ENCODE data around the gene GRAMD2B.

DNA sequence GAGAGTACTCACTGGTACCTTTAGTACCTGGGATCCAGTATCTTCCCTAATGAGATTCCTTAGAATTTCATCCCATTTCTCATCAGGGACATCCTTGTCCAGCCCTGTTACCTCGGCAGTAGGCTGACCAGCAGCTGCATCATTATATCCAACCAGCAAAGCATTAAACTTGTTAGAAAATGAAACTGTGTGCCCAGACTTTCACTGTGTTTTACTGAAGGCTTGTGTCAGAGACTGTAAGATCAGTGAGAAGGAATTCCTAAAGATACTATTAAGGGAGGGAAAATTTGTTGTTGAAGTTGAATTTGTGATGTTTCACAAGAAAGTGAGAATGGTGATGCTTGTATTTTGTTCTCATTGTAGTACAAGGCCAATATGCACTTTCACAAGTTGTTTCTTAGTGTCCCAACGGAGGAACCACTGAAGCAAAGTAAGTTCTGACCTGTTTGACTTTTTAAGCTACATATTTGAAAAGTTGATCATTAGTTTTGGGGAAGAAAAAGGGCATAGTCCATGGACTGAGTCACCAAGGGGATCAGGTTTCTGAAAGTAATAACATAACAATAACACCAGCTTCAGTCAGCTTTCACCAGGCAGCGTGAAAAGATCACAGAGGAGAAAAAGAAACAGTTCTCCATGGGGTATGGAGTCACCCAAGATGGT, 48.8 kb downstream of the GRAMD2B start:
- TF ChIP-seq TEAD4 (IDR thresholded peaks at IDR 0.05), result peak; percentile 59; the same call in 1 of the 2 replicates
- TF ChIP-seq, protein P1, sequence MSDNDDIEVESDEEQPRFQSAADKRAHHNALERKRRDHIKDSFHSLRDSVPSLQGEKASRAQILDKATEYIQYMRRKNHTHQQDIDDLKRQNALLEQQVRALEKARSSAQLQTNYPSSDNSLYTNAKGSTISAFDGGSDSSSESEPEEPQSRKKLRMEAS (IDR thresholded peaks at IDR 0.05), result no peak
- no peak for TF ChIP-seq RAD21 (IDR thresholded peaks at IDR 0.05; ENCODE audit: low read depth)
- no peak for TF ChIP-seq YY1 (IDR thresholded peaks at IDR 0.05; ENCODE audit: low read depth)
- TF ChIP-seq EP300 (IDR thresholded peaks at IDR 0.05; ENCODE audit: borderline replicate concordance), result peak; percentile 48; the same call in 1 of the 2 replicates
- no peak for TF ChIP-seq CEBPB (IDR thresholded peaks at IDR 0.05)
- no peak for TF ChIP-seq TAF1 (IDR thresholded peaks at IDR 0.05; ENCODE audit: low read depth)
- no peak for TF ChIP-seq CREB1 (IDR thresholded peaks at IDR 0.05; ENCODE audit: low read depth)
- no peak; the same call in 1 of the 2 replicates for TF ChIP-seq NFIC (IDR thresholded peaks at IDR 0.05)
- TF ChIP-seq FOXM1 (IDR thresholded peaks at IDR 0.05; ENCODE audit: borderline replicate concordance, low read depth), result no peak

Data from Ishikawa (cell line).